ENCODE data around the gene USP43.

The USP43 gene

DNA sequence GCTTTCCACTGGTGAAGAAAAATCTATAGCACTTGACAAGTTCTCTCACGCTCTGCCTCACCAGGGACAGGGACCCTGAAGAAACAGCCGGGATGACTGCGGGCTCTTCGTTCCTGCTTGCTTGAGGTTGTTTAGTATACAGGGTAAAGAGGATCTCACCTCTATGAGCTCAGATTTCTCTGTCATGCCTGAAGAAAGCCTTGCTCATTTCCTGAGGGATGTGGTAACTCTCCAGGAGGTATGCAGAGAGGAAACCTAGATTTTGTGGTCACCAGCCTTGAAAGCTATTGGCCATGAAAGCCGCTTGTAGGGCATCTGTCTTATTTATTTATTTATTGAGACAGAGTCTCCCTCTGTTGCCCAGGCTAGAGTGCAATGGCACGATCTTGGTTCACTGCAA is 23.2 kb downstream of the USP43 start:
- Histone ChIP-seq H3K27me3 (ENCODE audit: control insufficient read depth, low read length) (no peaks in the 10 kb centered on the region), H3K36me3 (ENCODE audit: control insufficient read depth, low read length) (no peaks in the 10 kb centered on the region), H3K9me3 (ENCODE audit: control insufficient read depth, insufficient read depth, low read length) (no peaks in the 10 kb centered on the region), H3K4me3 (ENCODE audit: low read length) (no peak overlapping the region), H4K20me1 (ENCODE audit: control insufficient read depth, insufficient read depth, low read depth, low read length) (no peaks in the 10 kb centered on the region), H3K27ac (ENCODE audit: low read depth, low read length) (no peak overlapping the region), H3K4me1 (ENCODE audit: control insufficient read depth, low read length) (no peaks in the 10 kb centered on the region), H3K9me2 (replicated peaks; ENCODE audit: control insufficient read depth, low read length) (no peaks in the 10 kb centered on the region), H3K4me2 (ENCODE audit: low read length) (no peak overlapping the region), H3F3A (ENCODE audit: control insufficient read depth, insufficient read depth) (no peaks in the 10 kb centered on the region), H3K79me2 (ENCODE audit: control insufficient read depth, low read length) (no peaks in the 10 kb centered on the region)
- TF ChIP-seq EZH2phosphoT487 (IDR thresholded peaks at IDR 0.05; ENCODE audit: borderline replicate concordance, low read length): no peak
- TF ChIP-seq, protein P1, sequence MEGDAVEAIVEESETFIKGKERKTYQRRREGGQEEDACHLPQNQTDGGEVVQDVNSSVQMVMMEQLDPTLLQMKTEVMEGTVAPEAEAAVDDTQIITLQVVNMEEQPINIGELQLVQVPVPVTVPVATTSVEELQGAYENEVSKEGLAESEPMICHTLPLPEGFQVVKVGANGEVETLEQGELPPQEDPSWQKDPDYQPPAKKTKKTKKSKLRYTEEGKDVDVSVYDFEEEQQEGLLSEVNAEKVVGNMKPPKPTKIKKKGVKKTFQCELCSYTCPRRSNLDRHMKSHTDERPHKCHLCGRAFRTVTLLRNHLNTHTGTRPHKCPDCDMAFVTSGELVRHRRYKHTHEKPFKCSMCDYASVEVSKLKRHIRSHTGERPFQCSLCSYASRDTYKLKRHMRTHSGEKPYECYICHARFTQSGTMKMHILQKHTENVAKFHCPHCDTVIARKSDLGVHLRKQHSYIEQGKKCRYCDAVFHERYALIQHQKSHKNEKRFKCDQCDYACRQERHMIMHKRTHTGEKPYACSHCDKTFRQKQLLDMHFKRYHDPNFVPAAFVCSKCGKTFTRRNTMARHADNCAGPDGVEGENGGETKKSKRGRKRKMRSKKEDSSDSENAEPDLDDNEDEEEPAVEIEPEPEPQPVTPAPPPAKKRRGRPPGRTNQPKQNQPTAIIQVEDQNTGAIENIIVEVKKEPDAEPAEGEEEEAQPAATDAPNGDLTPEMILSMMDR (IDR thresholded peaks at IDR 0.05; ENCODE audit: low read depth, low read length, poor library complexity, severe bottlenecking): no peak

DNA sequence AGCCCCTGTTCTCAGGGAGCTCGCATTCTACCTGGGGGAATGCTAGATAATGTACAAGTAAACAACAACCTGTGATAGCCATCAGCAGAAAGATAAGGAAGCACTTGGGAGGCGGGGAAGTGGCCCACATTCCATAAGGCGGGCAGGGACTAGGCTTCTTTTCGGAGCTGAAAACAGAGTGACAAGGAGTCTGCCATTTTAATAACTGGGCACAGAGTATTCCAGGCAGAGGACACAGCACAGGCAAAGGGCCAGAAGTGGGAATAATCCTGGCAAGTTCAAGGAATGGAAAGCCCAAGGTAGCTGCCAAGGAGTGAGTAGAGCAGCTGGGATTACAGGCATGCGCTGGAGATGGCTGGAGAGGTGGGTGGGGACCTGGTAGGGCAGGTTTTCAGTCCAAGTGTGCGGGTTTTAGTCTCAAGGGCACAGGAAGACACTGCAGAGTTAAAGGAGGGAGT is 24.3 kb downstream of the USP43 start:
- TF ChIP-seq, protein P1 (IDR thresholded peaks at IDR 0.05; ENCODE audit: low read depth, low read length, poor library complexity, severe bottlenecking): no peak
- no peak for TF ChIP-seq EZH2phosphoT487 (IDR thresholded peaks at IDR 0.05; ENCODE audit: borderline replicate concordance, low read length)

DNA sequence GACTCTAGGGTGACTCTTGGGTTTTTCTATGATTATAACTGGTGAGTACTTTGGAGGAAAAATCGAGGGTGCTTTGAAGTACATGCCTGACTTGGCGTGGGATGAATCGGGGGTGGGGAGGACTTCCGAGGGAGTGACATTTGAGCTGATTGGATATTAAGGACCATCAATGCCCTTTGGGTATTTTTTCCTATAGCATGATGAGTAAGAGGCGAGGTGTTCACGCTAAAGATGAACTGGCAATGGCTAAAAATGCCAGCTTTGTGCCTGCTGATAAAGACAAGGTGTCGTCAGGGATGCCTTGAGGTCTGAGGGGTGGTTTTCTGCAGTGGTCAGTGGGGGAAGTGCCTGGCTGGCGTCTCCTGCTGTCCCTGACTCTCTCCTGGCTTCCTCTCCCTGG is 25.3 kb downstream of the USP43 start:
- H3K4me3 ChIP-seq (ENCODE audit: low read length): no peak overlapping the region
- no peaks in the 10 kb centered on the region for H4K20me1 ChIP-seq (ENCODE audit: control insufficient read depth, insufficient read depth, low read depth, low read length)
- no peaks in the 10 kb centered on the region for H3F3A ChIP-seq (ENCODE audit: control insufficient read depth, insufficient read depth)
- H3K27ac ChIP-seq (ENCODE audit: low read depth, low read length): no peak overlapping the region
- H3K4me1 ChIP-seq (ENCODE audit: control insufficient read depth, low read length): no peaks in the 10 kb centered on the region
- no peaks in the 10 kb centered on the region; the same call in 1 of the 2 replicates for H3K27me3 ChIP-seq (ENCODE audit: control insufficient read depth, low read length)
- H3K36me3 ChIP-seq (ENCODE audit: control insufficient read depth, low read length): no peaks in the 10 kb centered on the region
- no peaks in the 10 kb centered on the region for H3K79me2 ChIP-seq (ENCODE audit: control insufficient read depth, low read length)
- no peaks in the 10 kb centered on the region for H3K9me2 ChIP-seq (replicated peaks; ENCODE audit: control insufficient read depth, low read length)
- H3K4me2 ChIP-seq (ENCODE audit: low read length): no peak overlapping the region
- no peak for TF ChIP-seq EZH2phosphoT487 (IDR thresholded peaks at IDR 0.05; ENCODE audit: borderline replicate concordance, low read length)
- TF ChIP-seq, protein P1 (IDR thresholded peaks at IDR 0.05; ENCODE audit: low read depth, low read length, poor library complexity, severe bottlenecking): no peak
- no peaks in the 10 kb centered on the region for H3K9me3 ChIP-seq (ENCODE audit: control insufficient read depth, insufficient read depth, low read length)

More for the DNA sequence above, 24.3 kb downstream of the USP43 start:
- H3K79me2 ChIP-seq (ENCODE audit: control insufficient read depth, low read length): no peaks in the 10 kb centered on the region
- H3K9me2 ChIP-seq (replicated peaks; ENCODE audit: control insufficient read depth, low read length): no peaks in the 10 kb centered on the region
- H3K27me3 ChIP-seq (ENCODE audit: control insufficient read depth, low read length): no peaks in the 10 kb centered on the region
- no peaks in the 10 kb centered on the region for H3K4me1 ChIP-seq (ENCODE audit: control insufficient read depth, low read length)
- no peak overlapping the region for H3K4me2 ChIP-seq (ENCODE audit: low read length)
- H3K4me3 ChIP-seq (ENCODE audit: low read length): no peak overlapping the region
- H3K27ac ChIP-seq (ENCODE audit: low read depth, low read length): no peak overlapping the region
- H3F3A ChIP-seq (ENCODE audit: control insufficient read depth, insufficient read depth): no peaks in the 10 kb centered on the region
- no peaks in the 10 kb centered on the region for H3K36me3 ChIP-seq (ENCODE audit: control insufficient read depth, low read length)
- H3K9me3 ChIP-seq (ENCODE audit: control insufficient read depth, insufficient read depth, low read length): no peaks in the 10 kb centered on the region
- no peaks in the 10 kb centered on the region for H4K20me1 ChIP-seq (ENCODE audit: control insufficient read depth, insufficient read depth, low read depth, low read length)
